IMR-90 (cell line): ENCODE measurements around the gene CHI3L1. TPM values are rescaled to one million over a fixed set of nuclear protein-coding genes. Genes with fewer than 3 reads are reported as not detected.

Experiments used
- ATAC-seq: fragments of 200-7000 bp; cut with Tn5 transposase; 2 replicates; pipeline ENCODE4 v1.9.1; 2020; ENCODE audit warnings: low read depth, mild to moderate bottlenecking, moderate library complexity
- BruUV-seq: library from RNA; stranded (reverse); fragments of 400-500 nt; replicated peaks from 2 replicates; lab custom pipeline; 2021; lab: Mats Ljungman, UMichigan
- CTCF ChIA-PET: fragments of 300-600 bp; formaldehyde crosslinking; extraction: SDS; loops from one replicate; lab custom pipeline; 2021; ENCODE audit warnings: antibody characterized with exemption; lab: Yijun Ruan, JAX
- POLR2A ChIA-PET: fragments of 300-600 bp; sonication (Branson Sonifier 250); formaldehyde crosslinking; loops from one replicate; lab custom pipeline; 2022; ENCODE audit warnings: antibody characterized with exemption; ENCODE audit not compliant: unreplicated experiment; lab: Charles Lee
- DNase-seq: peaks from one replicate; pipeline ENCODE4 v3.0.0; 2013
- H2AFZ ChIP-seq: replicated peaks from 2 replicates; pipeline ENCODE3; 2013; ENCODE audit warnings: low read length, mild to moderate bottlenecking; ENCODE audit not compliant: poor library complexity
- H2AK5ac ChIP-seq: 2 replicates; pipeline ENCODE4 v1.6.1; 2013; ENCODE audit warnings: low read depth, low read length, inconsistent platforms
- H2AK9ac ChIP-seq: replicated peaks from 2 replicates; pipeline ENCODE3; 2013; ENCODE audit warnings: mild to moderate bottlenecking, low read depth, low read length, moderate library complexity; ENCODE audit not compliant: poor library complexity
- H2BK120ac ChIP-seq: 2 replicates; pipeline ENCODE4 v1.6.1; 2013; ENCODE audit warnings: low read depth, low read length, inconsistent platforms
- H2BK15ac ChIP-seq: 3 replicates; pipeline ENCODE4 v1.6.1; 2013; ENCODE audit warnings: low read depth, low read length, inconsistent platforms
- H2BK20ac ChIP-seq: 2 replicates; pipeline ENCODE4 v1.6.1; 2013; ENCODE audit warnings: low read depth, mild to moderate bottlenecking, inconsistent platforms, low read length, moderate library complexity
- H2BK5ac ChIP-seq: 2 replicates; pipeline ENCODE4 v1.6.1; 2013; ENCODE audit warnings: mild to moderate bottlenecking, low read depth, low read length, inconsistent platforms; ENCODE audit not compliant: poor library complexity, severe bottlenecking
- H3K14ac ChIP-seq: replicated peaks from 2 replicates; pipeline ENCODE4 v1.6.1; 2013; ENCODE audit warnings: low read depth, low read length, inconsistent platforms
- H3K18ac ChIP-seq: 2 replicates; pipeline ENCODE4 v1.6.1; 2013; ENCODE audit warnings: low read depth, low read length, control low read depth
- H3K23ac ChIP-seq: 2 replicates; pipeline ENCODE4 v1.6.1; 2013; ENCODE audit warnings: low read depth, low read length, inconsistent platforms
- H3K27ac ChIP-seq: 2 replicates; pipeline ENCODE4 v1.5.1; 2013; ENCODE audit warnings: mild to moderate bottlenecking, control low read depth, low read length; ENCODE audit not compliant: insufficient read depth
- H3K27me3 ChIP-seq: 2 replicates; pipeline ENCODE4 v1.6.1; 2013; ENCODE audit warnings: low read length; ENCODE audit not compliant: control insufficient read depth, insufficient read depth
- H3K36me3 ChIP-seq: 2 replicates; pipeline ENCODE4 v1.6.1; 2013; ENCODE audit warnings: low read length, mixed read lengths; ENCODE audit not compliant: control insufficient read depth, insufficient read depth
- H3K4ac ChIP-seq: 2 replicates; pipeline ENCODE4 v1.6.1; 2013; ENCODE audit warnings: low read depth, low read length, inconsistent platforms
- H3K4me1 ChIP-seq: 2 replicates; pipeline ENCODE4 v1.6.1; 2013; ENCODE audit warnings: low read length, mixed read lengths; ENCODE audit not compliant: control insufficient read depth, insufficient read depth
- H3K4me2 ChIP-seq: 2 replicates; pipeline ENCODE4 v1.6.1; 2013; ENCODE audit warnings: low read depth, mild to moderate bottlenecking, control low read depth, low read length, moderate library complexity
- H3K4me3 ChIP-seq: 2 replicates; pipeline ENCODE4 v1.5.1; 2013; ENCODE audit warnings: low read depth, mild to moderate bottlenecking, control low read depth, low read length, moderate library complexity; ENCODE audit not compliant: insufficient read depth
- H3K56ac ChIP-seq: 2 replicates; pipeline ENCODE4 v1.6.1; 2013; ENCODE audit warnings: low read length, inconsistent platforms; ENCODE audit not compliant: insufficient read depth; ENCODE audit errors: extremely low read depth
- H3K79me1 ChIP-seq, 2 experiments: 2 replicates each; pipeline ENCODE4 v1.6.1; 2013; ENCODE audit warnings: low read length in 2 of 2, inconsistent platforms in 1 of 2, low read depth in 1 of 2
- H3K9ac ChIP-seq: 2 replicates; pipeline ENCODE4 v1.6.1; 2013; ENCODE audit warnings: low read depth, low read length, control low read depth
- H3K9me1 ChIP-seq: 2 replicates; pipeline ENCODE4 v1.6.1; 2013; ENCODE audit warnings: low read length, inconsistent platforms; ENCODE audit not compliant: insufficient read depth
- H3K9me3 ChIP-seq: 2 replicates; pipeline ENCODE4 v1.6.1; 2013; ENCODE audit warnings: low read length; ENCODE audit not compliant: control insufficient read depth, insufficient read depth
- H4K20me1 ChIP-seq: 2 replicates; pipeline ENCODE4 v1.6.1; 2013; ENCODE audit warnings: low read length, inconsistent platforms; ENCODE audit not compliant: insufficient read depth
- H4K5ac ChIP-seq: 2 replicates; pipeline ENCODE4 v1.6.1; 2013; ENCODE audit warnings: mild to moderate bottlenecking, low read depth, low read length, control low read depth
- H4K8ac ChIP-seq, 2 experiments: 2 replicates each; pipeline ENCODE4 v1.6.1; 2013; ENCODE audit warnings: low read depth in 2 of 2, low read length in 2 of 2, control low read depth in 1 of 2, inconsistent platforms in 1 of 2
- H4K91ac ChIP-seq: 2 replicates; pipeline ENCODE4 v1.6.1; 2013; ENCODE audit warnings: low read depth, low read length, inconsistent platforms; ENCODE audit not compliant: insufficient read depth
- CEBPB ChIP-seq: IDR thresholded peaks from 2 replicates; pipeline ENCODE4 v1.6.1; 2012; ENCODE audit warnings: low read depth, low read length, improper control_type of control experiment
- MAFK ChIP-seq: IDR thresholded peaks from 2 replicates; pipeline ENCODE4 v1.6.1; 2012; ENCODE audit warnings: low read depth, low read length, improper control_type of control experiment
- MXI1 ChIP-seq: IDR thresholded peaks from 2 replicates; pipeline ENCODE4 v1.6.1; 2012; ENCODE audit warnings: low read depth, mild to moderate bottlenecking, low read length, moderate library complexity, borderline replicate concordance
- POLR2A ChIP-seq: IDR thresholded peaks from 2 replicates; pipeline ENCODE4 v1.6.1; 2012; ENCODE audit warnings: mild to moderate bottlenecking, low read depth, low read length
- RFX5 ChIP-seq: IDR thresholded peaks from 2 replicates; pipeline ENCODE4 v1.8.0; 2012; ENCODE audit warnings: low read depth, mild to moderate bottlenecking, low read length, moderate library complexity
- WGBS, 2 experiments: methylation state at CpG; one replicate each; pipeline versions ENCODE4 v1.1.5 to v1.1.7; 2013; ENCODE audit warnings: missing lambda C conversion rate in 2 of 2; ENCODE audit not compliant: insufficient read length in 1 of 2; ENCODE audit errors: extremely low coverage in 2 of 2; 5-methylcytosine and 5-hydroxymethylcytosine counted together
- dilution Hi-C: fragments of 300-500 bp; cut with HindIII; formaldehyde crosslinking; loops from one replicate; pipeline ENCODE4 v1.14.3; 2018; ENCODE audit warnings: low sequenced_read_pairs; ENCODE audit not compliant: unreplicated experiment
- in situ Hi-C: fragments of 300-500 bp; cut with MboI; formaldehyde crosslinking; loops from 3 replicates; pipeline ENCODE4 v1.14.3; 2019; ENCODE audit warnings: low sequenced_read_pairs, inconsistent platforms, mixed read lengths
- intact Hi-C: fragments of 100-400 bp; cut with micrococcal nuclease; formaldehyde crosslinking; loops from 2 replicates; pipeline ENCODE4 v1.10.0; 2022
- polyA plus RNA-seq, 3 experiments: library from polyadenylated mRNA; depleted of rRNA; stranded (reverse); fragments of >200 nt; gene quantifications; 2 replicates each; pipeline ENCODE4 v1.2.3, GENCODE V29; 2012; ENCODE audit warnings: low replicate concordance in 1 of 3
- total RNA-seq: library from RNA; depleted of rRNA; stranded (reverse); fragments of >200 nt; gene quantifications from 2 replicates; pipeline ENCODE4 v1.2.3, GENCODE V29; 2012
- TF ChIP-seq, protein P1 (sequence below): fragments of 150-350 bp; IDR thresholded peaks from 2 replicates; pipeline ENCODE4 v1.6.1; 2017; ENCODE audit warnings: mild to moderate bottlenecking, antibody characterized with exemption, low read length, low read depth

CHI3L1 gene
- total and polyA plus RNA-seq, 2 of the 4 experiments (the other 2 are of a cell fraction): 0.17 TPM; not detected in 1

DNA sequence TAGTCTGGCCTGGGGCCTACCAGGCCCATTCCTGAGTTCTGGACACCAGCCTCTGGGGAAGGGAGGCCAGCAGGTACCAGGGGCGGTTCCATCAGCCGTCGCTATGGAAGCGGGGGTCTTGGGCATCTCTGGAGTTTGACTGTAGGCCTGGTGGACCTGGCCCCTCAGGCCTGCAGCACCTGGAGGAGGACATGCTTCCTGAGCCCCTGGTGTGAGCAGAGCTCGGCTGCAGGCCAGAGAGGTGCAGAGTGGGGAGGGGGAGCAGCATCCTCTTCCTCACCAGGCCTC is 18.6 kb downstream of the CHI3L1 start:
- H2BK15ac ChIP-seq: no peak overlapping the region
- WGBS, 2 experiments: no CpG with 5 or more reads among the region's 5 CpGs
- H3K27ac ChIP-seq: no peak overlapping the region
- no peak overlapping the region for H2BK20ac ChIP-seq
- no peaks in the 10 kb centered on the region for H3K79me1 ChIP-seq
- no peak overlapping the region for H2AK5ac ChIP-seq
- no peaks in the 10 kb centered on the region for H3K9me1 ChIP-seq
- no peak overlapping the region for H3K18ac ChIP-seq
- H3K9ac ChIP-seq: no peak overlapping the region
- no peak overlapping the region for H4K5ac ChIP-seq
- ChIA-PET CTCF (no interaction called here), POLR2A (no interaction called here)
- TF ChIP-seq RFX5 (no peak), MXI1 (no peak), MAFK (no peak), POLR2A (no peak), CEBPB (no peak)
- TF ChIP-seq, protein P1, sequence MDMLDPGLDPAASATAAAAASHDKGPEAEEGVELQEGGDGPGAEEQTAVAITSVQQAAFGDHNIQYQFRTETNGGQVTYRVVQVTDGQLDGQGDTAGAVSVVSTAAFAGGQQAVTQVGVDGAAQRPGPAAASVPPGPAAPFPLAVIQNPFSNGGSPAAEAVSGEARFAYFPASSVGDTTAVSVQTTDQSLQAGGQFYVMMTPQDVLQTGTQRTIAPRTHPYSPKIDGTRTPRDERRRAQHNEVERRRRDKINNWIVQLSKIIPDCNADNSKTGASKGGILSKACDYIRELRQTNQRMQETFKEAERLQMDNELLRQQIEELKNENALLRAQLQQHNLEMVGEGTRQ: no peak
- no peak overlapping the region for H3K23ac ChIP-seq
- no peak overlapping the region for H2BK5ac ChIP-seq
- BruUV-seq: no TSS peak
- dilution Hi-C loops: no loop called here
- no peak overlapping the region for H4K8ac ChIP-seq
- H2BK120ac ChIP-seq: no peak overlapping the region
- H3K14ac ChIP-seq: no peak overlapping the region
- no peaks in the 10 kb centered on the region for H3K9me3 ChIP-seq
- H3K4me1 ChIP-seq: no peaks in the 10 kb centered on the region
- intact Hi-C loops: no loop called here
- H4K91ac ChIP-seq: no peak overlapping the region
- ATAC-seq: no peak
- in situ Hi-C loops: no loop called here
- no peak overlapping the region for H2AK9ac ChIP-seq
- H3K4me2 ChIP-seq: no peak overlapping the region
- peaks cover 16% of the 10 kb centered on the region for H3K27me3 ChIP-seq
- no peaks in the 10 kb centered on the region for H4K20me1 ChIP-seq
- H3K36me3 ChIP-seq: no peaks in the 10 kb centered on the region
- H2AFZ ChIP-seq: peak overlapping the region; percentile 21
- no peak overlapping the region for H3K4me3 ChIP-seq
- H3K4ac ChIP-seq: no peak overlapping the region
- no peak for DNase-seq
- H3K56ac ChIP-seq: no peak overlapping the region
